Uterus (tissue), 4 donors: ENCODE measurements around the gene COL25A1. TPM values are rescaled to one million over a fixed set of nuclear protein-coding genes. Genes with fewer than 3 reads are reported as not detected.

ENCODE experiments used
- DNase-seq, 2 donors: peaks; one replicate each; pipeline ENCODE4 v3.0.0-alpha.2; 2019 to 2020
- H3K27ac ChIP-seq, 2 donors: fragments of 200-600 bp; sonication (generic); 1 replicate in 1 of 2; 2 replicates in 1 of 2; pipeline ENCODE4 v1.5.1; 2016 to 2018
- H3K27me3 ChIP-seq, 2 donors: fragments of 200-600 bp; sonication (generic); one replicate each; pipeline ENCODE4 v1.5.1; 2018 to 2019; ENCODE audit warnings: control low read depth in 1 of 2
- H3K36me3 ChIP-seq, 2 donors: fragments of 200-600 bp; sonication (generic); one replicate each; pipeline ENCODE4 v1.5.1; 2019; ENCODE audit warnings: control low read depth in 1 of 2
- H3K4me1 ChIP-seq, 2 donors: fragments of 200-600 bp; sonication (generic); one replicate each; pipeline ENCODE4 v1.5.1; 2018 to 2019; ENCODE audit warnings: control low read depth in 1 of 2
- H3K4me3 ChIP-seq, 2 donors: fragments of 200-600 bp; sonication (generic); 1 replicate in 1 of 2; 2 replicates in 1 of 2; pipeline ENCODE4 v1.5.1; 2018 to 2019; ENCODE audit warnings: mild to moderate bottlenecking in 1 of 2
- H3K9me3 ChIP-seq, 2 donors: fragments of 200-600 bp; sonication (generic); one replicate each; pipeline ENCODE4 v1.5.1; 2019; ENCODE audit warnings: control low read depth in 1 of 2
- CTCF ChIP-seq, 4 experiments: fragments of 200-600 bp in 2 of 4; fragments of 450-650 bp in 2 of 4; sonication (generic) in 2 of 4; IDR thresholded peaks; one replicate each; pipeline ENCODE4 v1.5.1; 2016 to 2019; ENCODE audit warnings: antibody characterized with exemption in 4 of 4, mild to moderate bottlenecking in 2 of 4, moderate library complexity in 1 of 4
- POLR2A ChIP-seq, 2 donors: fragments of 450-650 bp; IDR thresholded peaks; one replicate each; pipeline ENCODE4 v1.6.1; 2016; ENCODE audit warnings: antibody characterized with exemption in 2 of 2, mild to moderate bottlenecking in 1 of 2, moderate library complexity in 1 of 2
- intact Hi-C: fragments of 100-400 bp; cut with DNase I; formaldehyde crosslinking; loops from one replicate; pipeline ENCODE4 v1.15.1; 2023; ENCODE audit warnings: low total_unique reads
- total RNA-seq, 4 donors: library from RNA; depleted of rRNA in 3 of 4; stranded (reverse); fragments of >200 nt in 3 of 4; gene quantifications; one replicate each; pipeline versions ENCODE4 v1.1.0 to v1.2.4, GENCODE V29; 2014 to 2023
- donor health status: DM: yes; HTN: yes; CAD: no.

Gene COL25A1
- total RNA-seq, 4 donors from 2014 or later = 0.26 to 41.1 (median 1.8) TPM; not detected in 1

GRCh38 chr4:108777388-108777787 is 525.1 kb downstream of the COL25A1 start:
- no peaks in the 10 kb centered on the region for H3K27me3 ChIP-seq
- no peaks in the 10 kb centered on the region for H3K9me3 ChIP-seq
- no peak for TF ChIP-seq CTCF (IDR thresholded peaks at IDR 0.05)
- TF ChIP-seq POLR2A (IDR thresholded peaks at IDR 0.05) = no peak
- DNase-seq = no peak
- no peaks in the 10 kb centered on the region for H3K36me3 ChIP-seq
- no peaks in the 10 kb centered on the region for H3K4me1 ChIP-seq
- no peak overlapping the region for H3K4me3 ChIP-seq
- no peak overlapping the region for H3K27ac ChIP-seq
- intact Hi-C loops = no loop called here

GRCh38 chr4:108775921-108776320 is 526.5 kb downstream of the COL25A1 start:
- Histone ChIP-seq H3K9me3 (no peaks in the 10 kb centered on the region), H3K4me1 (no peaks in the 10 kb centered on the region), H3K27ac (no peak overlapping the region), H3K4me3 (no peak overlapping the region), H3K36me3 (no peaks in the 10 kb centered on the region), H3K27me3 (no peaks in the 10 kb centered on the region)
- DNase-seq = no peak
- intact Hi-C loops = no loop called here
- TF ChIP-seq POLR2A (IDR thresholded peaks at IDR 0.05) (no peak), CTCF (IDR thresholded peaks at IDR 0.05) (no peak)

- intact Hi-C loops = no loop called here
- TF ChIP-seq POLR2A (IDR thresholded peaks at IDR 0.05) (no peak), CTCF (IDR thresholded peaks at IDR 0.05) (no peak)
- Histone ChIP-seq H3K9me3 (no peaks in the 10 kb centered on the region), H3K4me1 (no peaks in the 10 kb centered on the region), H3K4me3 (no peak overlapping the region), H3K36me3 (no peaks in the 10 kb centered on the region), H3K27me3 (no peaks in the 10 kb centered on the region), H3K27ac (no peak overlapping the region)
- DNase-seq = no peak
These were observed 527.5 kb downstream of the COL25A1 start for GRCh38 chr4:108774809-108775530.

- no peaks in the 10 kb centered on the region for H3K36me3 ChIP-seq
- intact Hi-C loops = no loop called here
- no peak overlapping the region for H3K27ac ChIP-seq
- H3K4me3 ChIP-seq = no peak overlapping the region
- H3K27me3 ChIP-seq = no peaks in the 10 kb centered on the region
- H3K4me1 ChIP-seq = no peaks in the 10 kb centered on the region
- TF ChIP-seq POLR2A (IDR thresholded peaks at IDR 0.05) (no peak), CTCF (IDR thresholded peaks at IDR 0.05) (no peak)
- H3K9me3 ChIP-seq = no peaks in the 10 kb centered on the region
- DNase-seq = no peak
These were observed 530.1 kb downstream of the COL25A1 start for GRCh38 chr4:108772402-108772801.

GRCh38 chr4:108766058-108766457 is 536.4 kb downstream of the COL25A1 start:
- Histone ChIP-seq H3K4me1 (no peaks in the 10 kb centered on the region), H3K27me3 (peaks cover 0 to 7% of the 10 kb centered on the region in 2 donors), H3K4me3 (no peak overlapping the region), H3K9me3 (no peaks in the 10 kb centered on the region), H3K27ac (no peak overlapping the region), H3K36me3 (no peaks in the 10 kb centered on the region)
- TF ChIP-seq POLR2A (IDR thresholded peaks at IDR 0.05) (no peak), CTCF (IDR thresholded peaks at IDR 0.05) (no peak)
- intact Hi-C loops = no loop called here
- DNase-seq = no peak
